Tibial nerve (tissue), 4 donors: ENCODE results near the gene PSMC3. TPM values are rescaled to one million over a fixed set of nuclear protein-coding genes. Genes with fewer than 3 reads are reported as not detected.
A peak's percentile ranks its signal among the peaks of the same experiment; 100 is the strongest.

Experiments used
- DNase-seq, 2 donors: peaks; one replicate each; pipeline ENCODE4 v3.0.0-alpha.2; 2019; ENCODE audit warnings: low spot score in 2 of 2
- H3K27ac ChIP-seq, 4 donors: fragments of 200-600 bp; sonication (generic) in 3 of 4; one replicate each; pipeline ENCODE4 v1.5.1; 2017 to 2019; ENCODE audit warnings: mild to moderate bottlenecking in 1 of 4
- H3K27me3 ChIP-seq, 2 donors: fragments of 200-600 bp; sonication (generic) in 1 of 2; one replicate each; pipeline versions ENCODE4 v1.5.1 to v1.6.0; 2017 to 2019
- H3K36me3 ChIP-seq, 3 donors: fragments of 200-600 bp; sonication (generic); one replicate each; pipeline ENCODE4 v1.5.1; 2018 to 2019
- H3K4me1 ChIP-seq, 4 donors: fragments of 200-600 bp; sonication (generic) in 3 of 4; one replicate each; pipeline ENCODE4 v1.5.1; 2017 to 2019
- H3K4me3 ChIP-seq, 4 donors: fragments of 200-600 bp; sonication (generic) in 3 of 4; one replicate each; pipeline ENCODE4 v1.5.1; 2017 to 2019; ENCODE audit warnings: mild to moderate bottlenecking in 1 of 4, moderate library complexity in 1 of 4
- H3K9me3 ChIP-seq, 4 donors: fragments of 200-600 bp; sonication (generic) in 3 of 4; one replicate each; pipeline ENCODE4 v1.5.1; 2017 to 2019
- CTCF ChIP-seq, 5 experiments: fragments of 200-600 bp in 3 of 5; fragments of 450-650 bp in 2 of 5; sonication (generic) in 3 of 5; IDR thresholded peaks; one replicate each; pipeline ENCODE4 v1.5.1; 2016 to 2019; ENCODE audit warnings: antibody characterized with exemption in 5 of 5, mild to moderate bottlenecking in 3 of 5, moderate library complexity in 2 of 5
- EP300 ChIP-seq, 2 donors: sonication (generic); formaldehyde crosslinking; IDR thresholded peaks; one replicate each; pipeline ENCODE4 v1.6.1; 2017; ENCODE audit warnings: antibody characterized with exemption in 2 of 2, mild to moderate bottlenecking in 1 of 2
- POLR2A ChIP-seq, 2 donors: fragments of 450-650 bp; IDR thresholded peaks; one replicate each; pipeline ENCODE4 v1.6.1; 2017; ENCODE audit warnings: antibody characterized with exemption in 2 of 2, mild to moderate bottlenecking in 2 of 2, moderate library complexity in 2 of 2
- WGBS, 2 donors: methylation state at CpG; one replicate each; pipeline ENCODE4 v1.1.5; 2018; 5-methylcytosine and 5-hydroxymethylcytosine counted together
- total RNA-seq, 4 donors: library from RNA; depleted of rRNA; stranded (reverse); fragments of >200 nt; gene quantifications; one replicate each; pipeline ENCODE4 v1.1.0, GENCODE V29; 2016

The PSMC3 gene
- total RNA-seq, 4 donors from 2014 or later = 103 to 147 (median 128) TPM

- Histone ChIP-seq H3K27me3 (no peaks in the 10 kb centered on the region), H3K27ac (no peak overlapping the region), H3K36me3 (no peaks in the 10 kb centered on the region), H3K9me3 (no peaks in the 10 kb centered on the region), H3K4me3 (no peak overlapping the region), H3K4me1 (peaks cover 0 to 13% (median 0%) of the 10 kb centered on the region in 4 donors)
- 77 to 83% methylated on average over 17 of the region's 17 CpGs for WGBS, 2 donors
- TF ChIP-seq EP300 (IDR thresholded peaks at IDR 0.05) (no peak), CTCF (IDR thresholded peaks at IDR 0.05) (no peak), POLR2A (IDR thresholded peaks at IDR 0.05) (no peak)
- DNase-seq = no peak
Measured at GRCh38 chr11:47389577-47390421, 36.4 kb downstream of the PSMC3 start.

- Histone ChIP-seq H3K9me3 (no peaks in the 10 kb centered on the region), H3K4me1 (peaks cover 0 to 8% (median 0%) of the 10 kb centered on the region in 4 donors), H3K4me3 (no peak overlapping the region), H3K27me3 (no peaks in the 10 kb centered on the region), H3K36me3 (no peaks in the 10 kb centered on the region), H3K27ac (no peak overlapping the region)
- DNase-seq = no peak
- TF ChIP-seq EP300 (IDR thresholded peaks at IDR 0.05) = no peak
- TF ChIP-seq POLR2A (IDR thresholded peaks at IDR 0.05) = no peak
- no peak for TF ChIP-seq CTCF (IDR thresholded peaks at IDR 0.05)
- WGBS, 2 donors = 86 to 87% methylated on average over 23 to 28 of the region's 28 CpGs
Measured at GRCh38 chr11:47388697-47389576, 37.3 kb downstream of the PSMC3 start.

- Histone ChIP-seq H3K9me3 (no peaks in the 10 kb centered on the region), H3K27ac (peak overlapping the region in 1 of 4 donors; percentile 10), H3K27me3 (no peaks in the 10 kb centered on the region), H3K36me3 (no peaks in the 10 kb centered on the region), H3K4me1 (peaks cover 0 to under 1% (median 0%) of the 10 kb centered on the region in 4 donors), H3K4me3 (no peak overlapping the region)
- no peak for TF ChIP-seq EP300 (IDR thresholded peaks at IDR 0.05)
- no peak for TF ChIP-seq POLR2A (IDR thresholded peaks at IDR 0.05)
- no peak for TF ChIP-seq CTCF (IDR thresholded peaks at IDR 0.05)
- WGBS, 2 donors = 63 to 73% methylated on average over 12 to 13 of the region's 13 CpGs
- no peak for DNase-seq
Measured at GRCh38 chr11:47387944-47388696, 38.1 kb downstream of the PSMC3 start.

- H3K36me3 ChIP-seq = no peaks in the 10 kb centered on the region
- 94 to 97% methylated on average over 4 of the region's 4 CpGs for WGBS, 2 donors
- DNase-seq = no peak
- no peak for TF ChIP-seq POLR2A (IDR thresholded peaks at IDR 0.05)
- no peak for TF ChIP-seq EP300 (IDR thresholded peaks at IDR 0.05)
- no peak for TF ChIP-seq CTCF (IDR thresholded peaks at IDR 0.05)
- no peaks in the 10 kb centered on the region for H3K27me3 ChIP-seq
- no peak overlapping the region for H3K4me3 ChIP-seq
- no peaks in the 10 kb centered on the region for H3K4me1 ChIP-seq
- no peak overlapping the region for H3K27ac ChIP-seq
- no peaks in the 10 kb centered on the region for H3K9me3 ChIP-seq
Measured at GRCh38 chr11:47384498-47384897, 41.7 kb downstream of the PSMC3 start.
